Gastroesophageal sphincter (tissue), 3 donors: ENCODE data around the gene RAMP1.

Source experiments
- CTCF ChIP-seq, 4 experiments: fragments of 200-600 bp in 2 of 4; fragments of 450-650 bp in 2 of 4; sonication (generic) in 1 of 4; IDR thresholded peaks; one replicate each; pipeline ENCODE4 v1.5.1; 2017 to 2019; ENCODE audit warnings: antibody characterized with exemption in 4 of 4, mild to moderate bottlenecking in 2 of 4, moderate library complexity in 2 of 4
- POLR2A ChIP-seq, 2 donors: fragments of 450-650 bp; IDR thresholded peaks; one replicate each; pipeline ENCODE4 v1.6.1; 2017; ENCODE audit warnings: antibody characterized with exemption in 2 of 2, mild to moderate bottlenecking in 2 of 2, moderate library complexity in 1 of 2

GRCh38 chr2:237888389-237888788 lies 29.0 kb downstream of the RAMP1 start:
- TF ChIP-seq CTCF (IDR thresholded peaks at IDR 0.05) (no peak), POLR2A (IDR thresholded peaks at IDR 0.05) (no peak)
